ENCODE data around the gene PIEZO1.

PIEZO1 gene

GRCh38 chr16:88686062-88686438 is 99.0 kb downstream of the PIEZO1 start:
- H3K27me3 ChIP-seq (ENCODE audit: control insufficient read depth, insufficient read depth, low read length) = peaks cover 21% of the 10 kb centered on the region
- H3K9ac ChIP-seq (ENCODE audit: low read length) = no peak overlapping the region
- H3K27ac ChIP-seq (ENCODE audit: low read depth, low read length) = no peak overlapping the region
- no peaks in the 10 kb centered on the region for H3K36me3 ChIP-seq (ENCODE audit: control insufficient read depth, insufficient read depth, low read length)
- H3K4me1 ChIP-seq (ENCODE audit: control insufficient read depth, insufficient read depth, low read length) = no peaks in the 10 kb centered on the region
- H3K4me3 ChIP-seq (ENCODE audit: low read length) = peak overlapping the region; percentile 64

GRCh38 chr16:88685156-88686061 is 99.6 kb downstream of the PIEZO1 start:
- H3K9ac ChIP-seq (ENCODE audit: low read length) = no peak overlapping the region
- H3K4me3 ChIP-seq (ENCODE audit: low read length) = peak overlapping the region; percentile 64
- H3K4me1 ChIP-seq (ENCODE audit: control insufficient read depth, insufficient read depth, low read length) = no peaks in the 10 kb centered on the region
- H3K27ac ChIP-seq (ENCODE audit: low read depth, low read length) = no peak overlapping the region
- H3K27me3 ChIP-seq (ENCODE audit: control insufficient read depth, insufficient read depth, low read length) = peaks cover 21% of the 10 kb centered on the region
- H3K36me3 ChIP-seq (ENCODE audit: control insufficient read depth, insufficient read depth, low read length) = no peaks in the 10 kb centered on the region

GRCh38 chr16:88684569-88685155 is 100.4 kb downstream of the PIEZO1 start:
- Histone ChIP-seq H3K36me3 (ENCODE audit: control insufficient read depth, insufficient read depth, low read length) (no peaks in the 10 kb centered on the region), H3K4me3 (ENCODE audit: low read length) (no peak overlapping the region), H3K27ac (ENCODE audit: low read depth, low read length) (no peak overlapping the region), H3K4me1 (ENCODE audit: control insufficient read depth, insufficient read depth, low read length) (no peaks in the 10 kb centered on the region), H3K27me3 (ENCODE audit: control insufficient read depth, insufficient read depth, low read length) (peaks cover 21% of the 10 kb centered on the region), H3K9ac (ENCODE audit: low read length) (no peak overlapping the region)

- no peak overlapping the region for H3K27ac ChIP-seq (ENCODE audit: low read depth, low read length)
- no peak overlapping the region for H3K4me3 ChIP-seq (ENCODE audit: low read length)
- peaks cover 12% of the 10 kb centered on the region for H3K27me3 ChIP-seq (ENCODE audit: control insufficient read depth, insufficient read depth, low read length)
- no peak overlapping the region for H3K9ac ChIP-seq (ENCODE audit: low read length)
- H3K4me1 ChIP-seq (ENCODE audit: control insufficient read depth, insufficient read depth, low read length) = no peaks in the 10 kb centered on the region
- no peaks in the 10 kb centered on the region for H3K36me3 ChIP-seq (ENCODE audit: control insufficient read depth, insufficient read depth, low read length)
Measured at GRCh38 chr16:88681709-88682451, 103.1 kb downstream of the PIEZO1 start.

GRCh38 chr16:88681084-88681680 is 103.8 kb downstream of the PIEZO1 start:
- Histone ChIP-seq H3K27me3 (ENCODE audit: control insufficient read depth, insufficient read depth, low read length) (peaks cover 10% of the 10 kb centered on the region), H3K36me3 (ENCODE audit: control insufficient read depth, insufficient read depth, low read length) (no peaks in the 10 kb centered on the region), H3K9ac (ENCODE audit: low read length) (no peak overlapping the region), H3K4me1 (ENCODE audit: control insufficient read depth, insufficient read depth, low read length) (no peaks in the 10 kb centered on the region), H3K27ac (ENCODE audit: low read depth, low read length) (no peak overlapping the region), H3K4me3 (ENCODE audit: low read length) (no peak overlapping the region)

GRCh38 chr16:88680554-88681083 is 104.4 kb downstream of the PIEZO1 start:
- no peaks in the 10 kb centered on the region for H3K4me1 ChIP-seq (ENCODE audit: control insufficient read depth, insufficient read depth, low read length)
- H3K36me3 ChIP-seq (ENCODE audit: control insufficient read depth, insufficient read depth, low read length) = no peaks in the 10 kb centered on the region
- no peak overlapping the region for H3K9ac ChIP-seq (ENCODE audit: low read length)
- peaks cover 4% of the 10 kb centered on the region for H3K27me3 ChIP-seq (ENCODE audit: control insufficient read depth, insufficient read depth, low read length)
- H3K4me3 ChIP-seq (ENCODE audit: low read length) = no peak overlapping the region
- no peak overlapping the region for H3K27ac ChIP-seq (ENCODE audit: low read depth, low read length)

- no peaks in the 10 kb centered on the region for H3K4me1 ChIP-seq (ENCODE audit: control insufficient read depth, insufficient read depth, low read length)
- H3K36me3 ChIP-seq (ENCODE audit: control insufficient read depth, insufficient read depth, low read length) = no peaks in the 10 kb centered on the region
- H3K27ac ChIP-seq (ENCODE audit: low read depth, low read length) = no peak overlapping the region
- no peaks in the 10 kb centered on the region for H3K27me3 ChIP-seq (ENCODE audit: control insufficient read depth, insufficient read depth, low read length)
- no peak overlapping the region for H3K9ac ChIP-seq (ENCODE audit: low read length)
- no peak overlapping the region for H3K4me3 ChIP-seq (ENCODE audit: low read length)
Measured at GRCh38 chr16:88678224-88678979, 106.6 kb downstream of the PIEZO1 start.

- no peaks in the 10 kb centered on the region for H3K27me3 ChIP-seq (ENCODE audit: control insufficient read depth, insufficient read depth, low read length)
- no peak overlapping the region for H3K9ac ChIP-seq (ENCODE audit: low read length)
- H3K4me1 ChIP-seq (ENCODE audit: control insufficient read depth, insufficient read depth, low read length) = no peaks in the 10 kb centered on the region
Measured at GRCh38 chr16:88677721-88678120, 107.3 kb downstream of the PIEZO1 start.

GRCh38 chr16:88676502-88677242 is 108.3 kb downstream of the PIEZO1 start:
- Histone ChIP-seq H3K27ac (ENCODE audit: low read depth, low read length) (no peak overlapping the region), H3K36me3 (ENCODE audit: control insufficient read depth, insufficient read depth, low read length) (no peaks in the 10 kb centered on the region), H3K4me1 (ENCODE audit: control insufficient read depth, insufficient read depth, low read length) (no peaks in the 10 kb centered on the region), H3K27me3 (ENCODE audit: control insufficient read depth, insufficient read depth, low read length) (no peaks in the 10 kb centered on the region), H3K4me3 (ENCODE audit: low read length) (no peak overlapping the region), H3K9ac (ENCODE audit: low read length) (no peak overlapping the region)

More at GRCh38 chr16:88677721-88678120, 107.3 kb downstream of the PIEZO1 start:
- H3K36me3 ChIP-seq (ENCODE audit: control insufficient read depth, insufficient read depth, low read length) = no peaks in the 10 kb centered on the region
- no peak overlapping the region for H3K4me3 ChIP-seq (ENCODE audit: low read length)
- no peak overlapping the region for H3K27ac ChIP-seq (ENCODE audit: low read depth, low read length)

GRCh38 chr16:88673716-88674379 is 111.2 kb downstream of the PIEZO1 start:
- H3K9ac ChIP-seq (ENCODE audit: low read length) = no peak overlapping the region
- no peaks in the 10 kb centered on the region for H3K4me1 ChIP-seq (ENCODE audit: control insufficient read depth, insufficient read depth, low read length)
- H3K27me3 ChIP-seq (ENCODE audit: control insufficient read depth, insufficient read depth, low read length) = no peaks in the 10 kb centered on the region
- H3K4me3 ChIP-seq (ENCODE audit: low read length) = no peak overlapping the region
- no peak overlapping the region for H3K27ac ChIP-seq (ENCODE audit: low read depth, low read length)
- no peaks in the 10 kb centered on the region for H3K36me3 ChIP-seq (ENCODE audit: control insufficient read depth, insufficient read depth, low read length)

- Histone ChIP-seq H3K4me1 (ENCODE audit: control insufficient read depth, insufficient read depth, low read length) (no peaks in the 10 kb centered on the region), H3K9ac (ENCODE audit: low read length) (no peak overlapping the region), H3K27me3 (ENCODE audit: control insufficient read depth, insufficient read depth, low read length) (no peaks in the 10 kb centered on the region), H3K4me3 (ENCODE audit: low read length) (no peak overlapping the region), H3K27ac (ENCODE audit: low read depth, low read length) (no peak overlapping the region), H3K36me3 (ENCODE audit: control insufficient read depth, insufficient read depth, low read length) (no peaks in the 10 kb centered on the region)
Measured at GRCh38 chr16:88672776-88673175, 112.2 kb downstream of the PIEZO1 start.

Data from rectal smooth muscle tissue (tissue), 1 donor.